ENCODE results near the gene AGBL5. TPM values are rescaled to one million over a fixed set of nuclear protein-coding genes. Genes with fewer than 3 reads are reported as not detected.
A peak's percentile ranks its signal among the peaks of the same experiment; 100 is the strongest.

Gene AGBL5
- total and polyA plus RNA-seq, 2 of the 13 experiments (the other 11 are each of a cell fraction or from before 2014, with no cell fraction given): 55.9 to 73.3 TPM

DNA sequence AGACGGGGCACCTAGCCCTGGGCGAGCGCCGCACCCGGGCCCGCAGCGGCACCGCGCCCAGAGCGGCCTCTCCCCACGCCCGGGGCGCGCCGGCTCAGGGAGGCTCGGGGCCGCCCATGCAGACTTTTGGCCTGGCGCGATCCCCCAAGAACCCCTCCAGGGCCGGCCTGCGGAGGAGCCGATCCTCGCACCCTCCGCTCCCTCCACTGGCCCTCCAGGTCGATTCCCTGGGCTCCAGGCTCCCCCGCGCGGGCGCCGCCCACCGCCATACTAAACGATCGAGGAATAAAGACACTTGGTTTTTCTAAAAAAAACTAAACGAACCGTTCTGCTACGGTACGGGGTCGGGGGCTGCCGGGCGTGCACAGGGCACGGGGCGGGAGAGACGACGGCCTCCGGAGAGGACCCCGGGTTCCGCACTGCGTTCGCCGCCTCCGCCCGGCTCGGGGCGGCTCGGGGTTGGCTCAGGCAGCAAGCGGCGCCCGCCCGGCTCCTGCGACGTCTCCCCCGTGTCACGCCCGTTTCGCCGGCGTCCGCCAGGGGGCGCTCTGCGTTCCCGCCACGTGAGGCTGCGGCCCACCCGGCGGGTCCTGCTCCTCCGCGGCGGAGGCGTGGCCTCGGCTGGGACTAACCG lies 34.7 kb downstream of the AGBL5 start (continued):
- TF ChIP-seq, protein P1, sequence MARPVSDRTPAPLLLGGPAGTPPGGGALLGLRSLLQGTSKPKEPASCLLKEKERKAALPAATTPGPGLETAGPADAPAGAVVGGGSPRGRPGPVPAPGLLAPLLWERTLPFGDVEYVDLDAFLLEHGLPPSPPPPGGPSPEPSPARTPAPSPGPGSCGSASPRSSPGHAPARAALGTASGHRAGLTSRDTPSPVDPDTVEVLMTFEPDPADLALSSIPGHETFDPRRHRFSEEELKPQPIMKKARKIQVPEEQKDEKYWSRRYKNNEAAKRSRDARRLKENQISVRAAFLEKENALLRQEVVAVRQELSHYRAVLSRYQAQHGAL (CRISPR knock-in tag; IDR thresholded peaks at IDR 0.05; ENCODE audit: not compliant biosample characterization): no peak
- TF ChIP-seq RBAK (CRISPR knock-in tag; IDR thresholded peaks at IDR 0.05): no peak
- peak; percentile 33 for TF ChIP-seq ZNF430 (CRISPR knock-in tag; IDR thresholded peaks at IDR 0.05)
- no peak for TF ChIP-seq NPAS2 (CRISPR knock-in tag; IDR thresholded peaks at IDR 0.05; ENCODE audit: borderline replicate concordance)
- no peak; the same call in 1 of the 2 replicates for TF ChIP-seq ZNF713 (CRISPR knock-in tag; IDR thresholded peaks at IDR 0.05)
- no peak for TF ChIP-seq PBX3 (CRISPR knock-in tag; IDR thresholded peaks at IDR 0.05; ENCODE audit: borderline replicate concordance)
- TF ChIP-seq KLF12 (CRISPR knock-in tag; IDR thresholded peaks at IDR 0.05; ENCODE audit: borderline replicate concordance): peak; percentile 98
- TF ChIP-seq ZNF615 (CRISPR knock-in tag; IDR thresholded peaks at IDR 0.05; ENCODE audit: borderline replicate concordance): no peak
- TF ChIP-seq ZFP62 (CRISPR knock-in tag; IDR thresholded peaks at IDR 0.05): no peak
- TF ChIP-seq PATZ1 (CRISPR knock-in tag; IDR thresholded peaks at IDR 0.05): peak; percentile 69
- TF ChIP-seq ZNF747 (CRISPR knock-in tag; IDR thresholded peaks at IDR 0.05; ENCODE audit: borderline replicate concordance): no peak
- TF ChIP-seq SP5 (CRISPR knock-in tag; IDR thresholded peaks at IDR 0.05; ENCODE audit: borderline replicate concordance, low read depth): peak; percentile 71; the same call in 1 of the 2 replicates
- TF ChIP-seq, protein P2, sequence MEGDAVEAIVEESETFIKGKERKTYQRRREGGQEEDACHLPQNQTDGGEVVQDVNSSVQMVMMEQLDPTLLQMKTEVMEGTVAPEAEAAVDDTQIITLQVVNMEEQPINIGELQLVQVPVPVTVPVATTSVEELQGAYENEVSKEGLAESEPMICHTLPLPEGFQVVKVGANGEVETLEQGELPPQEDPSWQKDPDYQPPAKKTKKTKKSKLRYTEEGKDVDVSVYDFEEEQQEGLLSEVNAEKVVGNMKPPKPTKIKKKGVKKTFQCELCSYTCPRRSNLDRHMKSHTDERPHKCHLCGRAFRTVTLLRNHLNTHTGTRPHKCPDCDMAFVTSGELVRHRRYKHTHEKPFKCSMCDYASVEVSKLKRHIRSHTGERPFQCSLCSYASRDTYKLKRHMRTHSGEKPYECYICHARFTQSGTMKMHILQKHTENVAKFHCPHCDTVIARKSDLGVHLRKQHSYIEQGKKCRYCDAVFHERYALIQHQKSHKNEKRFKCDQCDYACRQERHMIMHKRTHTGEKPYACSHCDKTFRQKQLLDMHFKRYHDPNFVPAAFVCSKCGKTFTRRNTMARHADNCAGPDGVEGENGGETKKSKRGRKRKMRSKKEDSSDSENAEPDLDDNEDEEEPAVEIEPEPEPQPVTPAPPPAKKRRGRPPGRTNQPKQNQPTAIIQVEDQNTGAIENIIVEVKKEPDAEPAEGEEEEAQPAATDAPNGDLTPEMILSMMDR (CRISPR knock-in tag; IDR thresholded peaks at IDR 0.05): peak; percentile 87
- TF ChIP-seq, protein P3, sequence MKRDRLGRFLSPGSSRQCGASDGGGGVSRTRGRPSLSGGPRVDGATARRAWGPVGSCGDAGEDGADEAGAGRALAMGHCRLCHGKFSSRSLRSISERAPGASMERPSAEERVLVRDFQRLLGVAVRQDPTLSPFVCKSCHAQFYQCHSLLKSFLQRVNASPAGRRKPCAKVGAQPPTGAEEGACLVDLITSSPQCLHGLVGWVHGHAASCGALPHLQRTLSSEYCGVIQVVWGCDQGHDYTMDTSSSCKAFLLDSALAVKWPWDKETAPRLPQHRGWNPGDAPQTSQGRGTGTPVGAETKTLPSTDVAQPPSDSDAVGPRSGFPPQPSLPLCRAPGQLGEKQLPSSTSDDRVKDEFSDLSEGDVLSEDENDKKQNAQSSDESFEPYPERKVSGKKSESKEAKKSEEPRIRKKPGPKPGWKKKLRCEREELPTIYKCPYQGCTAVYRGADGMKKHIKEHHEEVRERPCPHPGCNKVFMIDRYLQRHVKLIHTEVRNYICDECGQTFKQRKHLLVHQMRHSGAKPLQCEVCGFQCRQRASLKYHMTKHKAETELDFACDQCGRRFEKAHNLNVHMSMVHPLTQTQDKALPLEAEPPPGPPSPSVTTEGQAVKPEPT (CRISPR knock-in tag; IDR thresholded peaks at IDR 0.05; ENCODE audit: low read depth): no peak
- peak; percentile 87 for TF ChIP-seq KMT2A (CRISPR knock-in tag; IDR thresholded peaks at IDR 0.05)
- TF ChIP-seq, protein P4, sequence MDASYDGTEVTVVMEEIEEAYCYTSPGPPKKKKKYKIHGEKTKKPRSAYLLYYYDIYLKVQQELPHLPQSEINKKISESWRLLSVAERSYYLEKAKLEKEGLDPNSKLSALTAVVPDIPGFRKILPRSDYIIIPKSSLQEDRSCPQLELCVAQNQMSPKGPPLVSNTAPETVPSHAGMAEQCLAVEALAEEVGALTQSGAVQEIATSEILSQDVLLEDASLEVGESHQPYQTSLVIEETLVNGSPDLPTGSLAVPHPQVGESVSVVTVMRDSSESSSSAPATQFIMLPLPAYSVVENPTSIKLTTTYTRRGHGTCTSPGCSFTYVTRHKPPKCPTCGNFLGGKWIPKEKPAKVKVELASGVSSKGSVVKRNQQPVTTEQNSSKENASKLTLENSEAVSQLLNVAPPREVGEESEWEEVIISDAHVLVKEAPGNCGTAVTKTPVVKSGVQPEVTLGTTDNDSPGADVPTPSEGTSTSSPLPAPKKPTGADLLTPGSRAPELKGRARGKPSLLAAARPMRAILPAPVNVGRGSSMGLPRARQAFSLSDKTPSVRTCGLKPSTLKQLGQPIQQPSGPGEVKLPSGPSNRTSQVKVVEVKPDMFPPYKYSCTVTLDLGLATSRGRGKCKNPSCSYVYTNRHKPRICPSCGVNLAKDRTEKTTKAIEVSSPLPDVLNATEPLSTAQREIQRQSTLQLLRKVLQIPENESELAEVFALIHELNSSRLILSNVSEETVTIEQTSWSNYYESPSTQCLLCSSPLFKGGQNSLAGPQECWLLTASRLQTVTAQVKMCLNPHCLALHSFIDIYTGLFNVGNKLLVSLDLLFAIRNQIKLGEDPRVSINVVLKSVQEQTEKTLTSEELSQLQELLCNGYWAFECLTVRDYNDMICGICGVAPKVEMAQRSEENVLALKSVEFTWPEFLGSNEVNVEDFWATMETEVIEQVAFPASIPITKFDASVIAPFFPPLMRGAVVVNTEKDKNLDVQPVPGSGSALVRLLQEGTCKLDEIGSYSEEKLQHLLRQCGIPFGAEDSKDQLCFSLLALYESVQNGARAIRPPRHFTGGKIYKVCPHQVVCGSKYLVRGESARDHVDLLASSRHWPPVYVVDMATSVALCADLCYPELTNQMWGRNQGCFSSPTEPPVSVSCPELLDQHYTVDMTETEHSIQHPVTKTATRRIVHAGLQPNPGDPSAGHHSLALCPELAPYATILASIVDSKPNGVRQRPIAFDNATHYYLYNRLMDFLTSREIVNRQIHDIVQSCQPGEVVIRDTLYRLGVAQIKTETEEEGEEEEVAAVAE (CRISPR knock-in tag; IDR thresholded peaks at IDR 0.05; ENCODE audit: borderline replicate concordance): peak; percentile 77; the same call in 1 of the 2 replicates

All from HepG2 (cell line).